ENCODE measurements around the gene MEIS2. TPM values are rescaled to one million over a fixed set of nuclear protein-coding genes. Genes with fewer than 3 reads are reported as not detected.

The MEIS2 gene
- total RNA-seq, 4 donors from 2014 or later: 28.3 to 87.5 (median 42.2) TPM

- DNase-seq (ENCODE audit: low spot score) (no peak), ATAC-seq (ENCODE audit: low FRiP score) (no peak)
- TF ChIP-seq CTCF (IDR thresholded peaks at IDR 0.05): no peak
Measured at GRCh38 chr15:37004373-37004869, 95.9 kb downstream of the MEIS2 start.

GRCh38 chr15:37002041-37002672, 98.2 kb downstream of the MEIS2 start:
- ATAC-seq (ENCODE audit: low FRiP score) (no peak), DNase-seq (ENCODE audit: low spot score) (no peak)
- no peak for TF ChIP-seq CTCF (IDR thresholded peaks at IDR 0.05)

- DNase-seq (ENCODE audit: low spot score): no peak
- ATAC-seq (ENCODE audit: low FRiP score): no peak
- TF ChIP-seq CTCF (IDR thresholded peaks at IDR 0.05): no peak
Measured at GRCh38 chr15:37001417-37001816, 98.9 kb downstream of the MEIS2 start.

GRCh38 chr15:36999778-37000177, 100.6 kb downstream of the MEIS2 start:
- DNase-seq (ENCODE audit: low spot score) (no peak), ATAC-seq (ENCODE audit: low FRiP score) (no peak)
- TF ChIP-seq CTCF (IDR thresholded peaks at IDR 0.05): no peak

GRCh38 chr15:36996538-36997181, 103.7 kb downstream of the MEIS2 start:
- TF ChIP-seq CTCF (IDR thresholded peaks at IDR 0.05): no peak
- DNase-seq (ENCODE audit: low spot score) (no peak), ATAC-seq (ENCODE audit: low FRiP score) (no peak)

GRCh38 chr15:36996121-36996520, 104.2 kb downstream of the MEIS2 start:
- DNase-seq (ENCODE audit: low spot score) (no peak), ATAC-seq (ENCODE audit: low FRiP score) (no peak)
- no peak for TF ChIP-seq CTCF (IDR thresholded peaks at IDR 0.05)

GRCh38 chr15:36994790-36995189, 105.6 kb downstream of the MEIS2 start:
- TF ChIP-seq CTCF (IDR thresholded peaks at IDR 0.05): no peak
- no peak for ATAC-seq (ENCODE audit: low FRiP score)

More at GRCh38 chr15:36994790-36995189, 105.6 kb downstream of the MEIS2 start:
- DNase-seq (ENCODE audit: low spot score): no peak
